Endothelial cell of umbilical vein (primary cell): Measurements from ENCODE around the gene UTRN. TPM values are rescaled to one million over a fixed set of nuclear protein-coding genes. Genes with fewer than 3 reads are reported as not detected.
A peak's percentile ranks its signal among the peaks of the same experiment; 100 is the strongest.

Source experiments
- BruUV-seq: library from RNA; stranded (reverse); fragments of 400-500 nt; replicated peaks from 2 replicates; lab custom pipeline; 2021; lab: Mats Ljungman, UMichigan
- CTCF ChIA-PET: fragments of 300-600, 350-600 bp; sonication (Branson Sonifier 250); formaldehyde crosslinking; loops from one replicate; lab custom pipeline; 2021; ENCODE audit warnings: antibody characterized with exemption, inconsistent platforms; lab: Charles Lee
- POLR2A ChIA-PET: fragments of 300-600, 350-600 bp; sonication (Branson Sonifier 250); formaldehyde crosslinking; loops from one replicate; lab custom pipeline; 2021; ENCODE audit warnings: antibody characterized with exemption, inconsistent platforms; lab: Charles Lee
- DNase-seq: peaks from one replicate; pipeline ENCODE4 v3.0.0-alpha.2; 2011; ENCODE audit warnings: low read depth, low spot score
- FAIRE-seq: peaks from 2 replicates; lab custom pipeline; 2011; peaks lifted over from hg19 to GRCh38; lab: Jason Lieb, UNC
- H2AFZ ChIP-seq: 2 replicates; pipeline ENCODE4 v1.6.0; 2012; ENCODE audit warnings: low read depth, low read length, control low read depth, inconsistent platforms
- H3K27ac ChIP-seq: 2 replicates; pipeline ENCODE4 v1.5.1; 2011; ENCODE audit warnings: low read depth, mild to moderate bottlenecking, control low read depth, low read length, moderate library complexity; ENCODE audit not compliant: insufficient read depth
- H3K27me3 ChIP-seq, 2 experiments: 2 replicates each; pipeline versions ENCODE4 v1.6.0 to v1.6.1; 2011; ENCODE audit warnings: low read length in 2 of 2, mixed read lengths in 1 of 2; ENCODE audit not compliant: control insufficient read depth in 2 of 2, insufficient read depth in 2 of 2
- H3K36me3 ChIP-seq, 2 experiments: 2 replicates in 1 of 2; 3 replicates in 1 of 2; pipeline ENCODE4 v1.5.1; 2011; ENCODE audit warnings: low read length in 2 of 2, mild to moderate bottlenecking in 1 of 2, moderate library complexity in 1 of 2; ENCODE audit not compliant: control insufficient read depth in 2 of 2, insufficient read depth in 2 of 2; ENCODE audit errors: extremely low read depth in 1 of 2
- H3K4me1 ChIP-seq: 3 replicates; pipeline ENCODE4 v1.5.1; 2011; ENCODE audit warnings: mild to moderate bottlenecking, low read length; ENCODE audit not compliant: control insufficient read depth, insufficient read depth; ENCODE audit errors: extremely low read depth
- H3K4me2 ChIP-seq: 2 replicates; pipeline ENCODE4 v1.6.1; 2011; ENCODE audit warnings: low read length, control low read depth, mixed read lengths; ENCODE audit not compliant: insufficient read depth
- H3K4me3 ChIP-seq, 3 experiments: fragments of 200-600 bp in 1 of 3; sonication (generic), shearing (Covaris generic) in 1 of 3; replicated peaks in 1 of 3; 2 replicates each; pipeline ENCODE4 v1.5.1; 2011 to 2016; ENCODE audit warnings: control low read depth in 3 of 3, low read length in 3 of 3, mild to moderate bottlenecking in 2 of 3, inconsistent platforms in 1 of 3, low read depth in 1 of 3, moderate library complexity in 1 of 3; ENCODE audit not compliant: insufficient read depth in 1 of 3
- H3K79me2 ChIP-seq: 2 replicates; pipeline ENCODE4 v1.6.0; 2012; ENCODE audit warnings: low read length, inconsistent platforms; ENCODE audit not compliant: control insufficient read depth, insufficient read depth
- H3K9ac ChIP-seq: replicated peaks from 2 replicates; pipeline ENCODE3; 2011; ENCODE audit warnings: low read length, control low read depth; ENCODE audit not compliant: insufficient read depth; ENCODE audit errors: extremely low read depth
- H3K9me1 ChIP-seq: replicated peaks from 3 replicates; pipeline ENCODE4 v1.6.0; 2011; ENCODE audit warnings: mild to moderate bottlenecking, low read length; ENCODE audit not compliant: control insufficient read depth, insufficient read depth; ENCODE audit errors: extremely low read depth
- H3K9me3 ChIP-seq: replicated peaks from 2 replicates; pipeline ENCODE4 v1.5.1; 2012; ENCODE audit warnings: low read length, inconsistent platforms; ENCODE audit not compliant: control insufficient read depth, insufficient read depth
- H4K20me1 ChIP-seq: replicated peaks from 2 replicates; pipeline ENCODE3; 2011; ENCODE audit warnings: mild to moderate bottlenecking, low read length; ENCODE audit not compliant: control insufficient read depth, insufficient read depth; ENCODE audit errors: extremely low read depth
- GATA2 ChIP-seq: IDR thresholded peaks from 2 replicates; pipeline ENCODE4 v1.7.0; 2011; ENCODE audit warnings: low read depth, mild to moderate bottlenecking, moderate library complexity, mixed read lengths, low read length; ENCODE audit not compliant: insufficient read length, insufficient read depth
- POLR2AphosphoS5 ChIP-seq: IDR thresholded peaks from 2 replicates; pipeline ENCODE4 v1.6.1; 2012; ENCODE audit warnings: low read depth, mild to moderate bottlenecking, control low read depth, low read length, moderate library complexity; ENCODE audit not compliant: insufficient read depth
- dilution Hi-C: fragments of 300-500 bp; cut with MboI; formaldehyde crosslinking; loops from one replicate; pipeline ENCODE4 v1.15.0; 2019; ENCODE audit warnings: low sequenced_read_pairs; ENCODE audit not compliant: extremely low pct_ligation_motif_present
- intact Hi-C: fragments of 100-400 bp; cut with micrococcal nuclease; formaldehyde crosslinking; loops from one replicate; pipeline ENCODE4 v1.10.0; 2022
- polyA plus RNA-seq, 4 experiments: library from polyadenylated mRNA; depleted of rRNA in 3 of 4; stranded (reverse) in 3 of 4; unstranded in 1 of 4; fragments of >200 nt; gene quantifications; 2 replicates each; pipeline versions ENCODE4 v1.2.1 to v1.2.3, GENCODE V29; 2011 to 2012; ENCODE audit warnings: missing spikeins in 1 of 4
- total RNA-seq: library from RNA; stranded (reverse); gene quantifications from 2 replicates; pipeline ENCODE4 v1.2.3, GENCODE V29; 2021
- TF ChIP-seq, protein P1 (sequence below), 2 donors: IDR thresholded peaks; 1 replicate in 1 of 2; 2 replicates in 1 of 2; pipeline ENCODE4 v1.5.1; 2011; ENCODE audit warnings: low read length in 2 of 2, mild to moderate bottlenecking in 2 of 2, moderate library complexity in 2 of 2, control low read depth in 1 of 2, inconsistent platforms in 1 of 2, low read depth in 1 of 2; ENCODE audit not compliant: insufficient read depth in 1 of 2; ENCODE audit errors: extremely low read depth in 1 of 2

Gene UTRN
- total and polyA plus RNA-seq, 2 donors (not counting 3 experiments of a cell fraction or from before 2014, with no cell fraction given) = 37.4 to 224 TPM

DNA sequence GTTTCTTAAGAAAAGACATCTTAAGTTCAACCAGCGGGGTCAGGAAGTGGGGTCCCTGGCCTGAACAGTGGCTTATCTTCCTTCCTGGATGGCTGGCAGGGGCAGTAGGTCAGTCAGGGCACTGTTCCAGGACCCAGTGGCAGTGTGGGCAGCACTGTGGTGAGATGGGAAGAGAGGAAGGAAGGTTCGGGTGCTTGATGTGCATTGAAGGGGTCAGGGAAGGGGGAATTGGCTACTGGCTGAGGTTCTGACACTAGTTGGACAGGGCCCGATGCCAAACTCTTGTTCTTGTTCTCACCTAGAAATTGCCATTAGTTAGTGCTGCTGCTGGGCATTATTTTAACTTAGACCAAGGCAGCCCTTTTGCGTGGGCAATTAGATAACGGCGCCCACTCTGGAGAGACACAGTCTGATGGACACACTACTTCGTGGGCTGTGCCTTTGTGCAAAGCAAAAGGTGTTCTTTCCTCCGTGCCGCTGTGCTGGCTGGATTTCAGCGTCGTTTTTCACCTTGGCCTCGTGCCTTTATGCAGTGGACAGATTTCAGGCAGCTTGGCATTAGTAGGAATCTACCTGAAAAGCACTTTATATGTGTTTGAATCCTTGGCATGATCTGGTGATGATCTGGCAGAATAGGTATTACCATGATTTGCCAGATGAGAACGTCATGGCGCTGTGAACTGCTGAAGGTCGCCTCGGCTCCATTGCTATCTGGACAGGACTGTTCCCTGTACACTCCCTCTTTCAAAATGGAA is 30.3 kb downstream of the UTRN start:
- DNase-seq (peak; percentile 84), FAIRE-seq (peak; percentile 60)
- Histone ChIP-seq H3K4me3 (no peak overlapping the region), H3K4me1 (peaks cover 52% of the 10 kb centered on the region), H3K27me3 (no peaks in the 10 kb centered on the region), H3K9ac (no peak overlapping the region), H3K9me1 (no peaks in the 10 kb centered on the region), H3K4me2 (peak overlapping the region; percentile 52), H4K20me1 (no peaks in the 10 kb centered on the region), H3K79me2 (peaks cover 24% of the 10 kb centered on the region), H3K36me3 (no peaks in the 10 kb centered on the region), H2AFZ (no peak overlapping the region), H3K9me3 (no peaks in the 10 kb centered on the region), H3K27ac (peak overlapping the region; percentile 4)
- intact Hi-C loops (loop anchor here (1.0 kb wide), 2 partner anchors 21 to 29 kb away; no protein-coding TSS in a partner anchor), dilution Hi-C loops (no loop called here)
- TF ChIP-seq, protein P1, sequence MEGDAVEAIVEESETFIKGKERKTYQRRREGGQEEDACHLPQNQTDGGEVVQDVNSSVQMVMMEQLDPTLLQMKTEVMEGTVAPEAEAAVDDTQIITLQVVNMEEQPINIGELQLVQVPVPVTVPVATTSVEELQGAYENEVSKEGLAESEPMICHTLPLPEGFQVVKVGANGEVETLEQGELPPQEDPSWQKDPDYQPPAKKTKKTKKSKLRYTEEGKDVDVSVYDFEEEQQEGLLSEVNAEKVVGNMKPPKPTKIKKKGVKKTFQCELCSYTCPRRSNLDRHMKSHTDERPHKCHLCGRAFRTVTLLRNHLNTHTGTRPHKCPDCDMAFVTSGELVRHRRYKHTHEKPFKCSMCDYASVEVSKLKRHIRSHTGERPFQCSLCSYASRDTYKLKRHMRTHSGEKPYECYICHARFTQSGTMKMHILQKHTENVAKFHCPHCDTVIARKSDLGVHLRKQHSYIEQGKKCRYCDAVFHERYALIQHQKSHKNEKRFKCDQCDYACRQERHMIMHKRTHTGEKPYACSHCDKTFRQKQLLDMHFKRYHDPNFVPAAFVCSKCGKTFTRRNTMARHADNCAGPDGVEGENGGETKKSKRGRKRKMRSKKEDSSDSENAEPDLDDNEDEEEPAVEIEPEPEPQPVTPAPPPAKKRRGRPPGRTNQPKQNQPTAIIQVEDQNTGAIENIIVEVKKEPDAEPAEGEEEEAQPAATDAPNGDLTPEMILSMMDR (IDR thresholded peaks at IDR 0.05; ENCODE audit: extremely low read depth in 1 of 2, insufficient read depth in 1 of 2, low read depth in 1 of 2, low read length in 2 of 2) = no peak
- TF ChIP-seq POLR2AphosphoS5 = peak; percentile 67
- peak; percentile 73 for TF ChIP-seq GATA2
- ChIA-PET POLR2A (no interaction called here), CTCF (interaction anchor here (1.0 to 5.9 kb wide), 8 partner anchors 11 to 166 kb away, joined by 3 to 34 read pairs (median 6); no protein-coding TSS in a partner anchor)
- no TSS peak for BruUV-seq
